Spinal cord (tissue), 10 donors: ENCODE data around the gene RELL1. TPM values are rescaled to one million over a fixed set of nuclear protein-coding genes. Genes with fewer than 3 reads are reported as not detected.

Experiments used
- DNase-seq, 6 donors: peaks; one replicate each; pipeline versions ENCODE4 v3.0.0 to v3.0.0-alpha.2; 2013 to 2015; ENCODE audit warnings: low spot score in 6 of 6, low read depth in 4 of 6
- H3K27ac ChIP-seq: one replicate; pipeline ENCODE4 v1.5.1; 2013; ENCODE audit warnings: low read depth, low read length, control low read depth
- H3K27me3 ChIP-seq: one replicate; pipeline ENCODE4 v1.6.1; 2013; ENCODE audit warnings: low read length; ENCODE audit not compliant: control insufficient read depth, insufficient read depth
- H3K36me3 ChIP-seq: one replicate; pipeline ENCODE4 v1.6.1; 2013; ENCODE audit warnings: low read length; ENCODE audit not compliant: control insufficient read depth, insufficient read depth
- H3K4me1 ChIP-seq: one replicate; pipeline ENCODE4 v1.6.1; 2013; ENCODE audit warnings: low read length; ENCODE audit not compliant: control insufficient read depth, insufficient read depth
- H3K4me3 ChIP-seq: one replicate; pipeline ENCODE4 v1.5.1; 2013; ENCODE audit warnings: low read depth, low read length, control low read depth
- H3K9me3 ChIP-seq: one replicate; pipeline ENCODE4 v1.6.1; 2013; ENCODE audit warnings: low read length; ENCODE audit not compliant: control insufficient read depth, insufficient read depth
- WGBS: methylation state at CpG from one replicate; pipeline ENCODE4 v1.1.5; 2013; ENCODE audit warnings: missing lambda C conversion rate; ENCODE audit not compliant: insufficient coverage; 5-methylcytosine and 5-hydroxymethylcytosine counted together
- polyA plus RNA-seq, 2 donors: library from polyadenylated mRNA; unstranded; fragments of 120-200 nt; gene quantifications; one replicate each; pipeline ENCODE4 v1.2.1, GENCODE V29; 2013; ENCODE audit not compliant: insufficient read length in 2 of 2
- total RNA-seq, 2 donors: library from RNA; depleted of rRNA in 1 of 2; stranded (reverse); fragments of 120-200 nt in 1 of 2; fragments of >200 nt in 1 of 2; gene quantifications; one replicate each; pipeline versions ENCODE4 v1.2.3 to v1.2.4, GENCODE V29; 2013 to 2014
- donor health status: healthy.

Gene RELL1
- total and polyA plus RNA-seq, 4 donors, result 14.9 to 61.6 (median 32.4) TPM

GRCh38 chr4:37684154-37684553 lies 2.0 kb downstream of the RELL1 start:
- Histone ChIP-seq H3K4me1 (peaks cover 12% of the 10 kb centered on the region), H3K9me3 (no peaks in the 10 kb centered on the region), H3K27me3 (no peaks in the 10 kb centered on the region), H3K36me3 (no peaks in the 10 kb centered on the region), H3K27ac (no peak overlapping the region), H3K4me3 (no peak overlapping the region)
- WGBS, result 100% methylated on average over 2 of the region's 2 CpGs
- DNase-seq, result no peak

- no peaks in the 10 kb centered on the region for H3K27me3 ChIP-seq
- H3K4me3 ChIP-seq, result no peak overlapping the region
- H3K9me3 ChIP-seq, result no peaks in the 10 kb centered on the region
- peaks cover 12% of the 10 kb centered on the region for H3K4me1 ChIP-seq
- no peaks in the 10 kb centered on the region for H3K36me3 ChIP-seq
- H3K27ac ChIP-seq, result no peak overlapping the region
- 75% methylated on average over 2 of the region's 7 CpGs for WGBS
- DNase-seq, result peak in 1 of 6 donors; percentile 22
Observed at GRCh38 chr4:37682701-37683401, 3.3 kb downstream of the RELL1 start.

GRCh38 chr4:37680089-37680488 lies 6.1 kb downstream of the RELL1 start:
- Histone ChIP-seq H3K27me3 (no peaks in the 10 kb centered on the region), H3K9me3 (no peaks in the 10 kb centered on the region), H3K4me1 (peaks cover 4% of the 10 kb centered on the region), H3K27ac (no peak overlapping the region), H3K36me3 (no peaks in the 10 kb centered on the region), H3K4me3 (no peak overlapping the region)
- no peak for DNase-seq
- no CpG with 5 or more reads among the region's 1 CpG for WGBS

GRCh38 chr4:37679301-37679700 lies 6.9 kb downstream of the RELL1 start:
- H3K27me3 ChIP-seq, result no peaks in the 10 kb centered on the region
- H3K36me3 ChIP-seq, result no peaks in the 10 kb centered on the region
- no peaks in the 10 kb centered on the region for H3K9me3 ChIP-seq
- DNase-seq, result no peak
- H3K27ac ChIP-seq, result no peak overlapping the region
- H3K4me1 ChIP-seq, result no peaks in the 10 kb centered on the region
- WGBS, result 100% methylated on average over 1 of the region's 2 CpGs
- no peak overlapping the region for H3K4me3 ChIP-seq

- Histone ChIP-seq H3K27me3 (no peaks in the 10 kb centered on the region), H3K36me3 (no peaks in the 10 kb centered on the region), H3K4me1 (no peaks in the 10 kb centered on the region), H3K4me3 (no peak overlapping the region), H3K27ac (no peak overlapping the region), H3K9me3 (no peaks in the 10 kb centered on the region)
- 100% methylated on average over 1 of the region's 3 CpGs for WGBS
- no peak for DNase-seq
Observed at GRCh38 chr4:37678624-37679023, 7.6 kb downstream of the RELL1 start.

GRCh38 chr4:37675587-37676290 lies 10.4 kb downstream of the RELL1 start:
- DNase-seq, result no peak
- Histone ChIP-seq H3K9me3 (peaks cover 2% of the 10 kb centered on the region), H3K27ac (no peak overlapping the region), H3K4me1 (no peaks in the 10 kb centered on the region), H3K36me3 (no peaks in the 10 kb centered on the region), H3K4me3 (no peak overlapping the region), H3K27me3 (no peaks in the 10 kb centered on the region)
- 93% methylated on average over 1 of the region's 1 CpG for WGBS

- H3K27me3 ChIP-seq, result no peaks in the 10 kb centered on the region
- no peak overlapping the region for H3K4me3 ChIP-seq
- no peaks in the 10 kb centered on the region for H3K4me1 ChIP-seq
- DNase-seq, result peak in 2 of 6 donors; percentile 69 to 70
- H3K27ac ChIP-seq, result no peak overlapping the region
- H3K36me3 ChIP-seq, result no peaks in the 10 kb centered on the region
- no CpG with 5 or more reads among the region's 5 CpGs for WGBS
- peaks cover 2% of the 10 kb centered on the region for H3K9me3 ChIP-seq
Observed at GRCh38 chr4:37674439-37674838, 11.7 kb downstream of the RELL1 start.

- H3K4me1 ChIP-seq, result no peaks in the 10 kb centered on the region
- WGBS, result 80% methylated on average over 3 of the region's 4 CpGs
- no peak overlapping the region for H3K27ac ChIP-seq
- peaks cover 2% of the 10 kb centered on the region for H3K9me3 ChIP-seq
- no peak overlapping the region for H3K4me3 ChIP-seq
- no peaks in the 10 kb centered on the region for H3K27me3 ChIP-seq
- no peak for DNase-seq
- no peaks in the 10 kb centered on the region for H3K36me3 ChIP-seq
Observed at GRCh38 chr4:37673538-37674192, 12.5 kb downstream of the RELL1 start.

GRCh38 chr4:37671072-37671471 lies 15.1 kb downstream of the RELL1 start:
- H3K27ac ChIP-seq, result no peak overlapping the region
- H3K4me3 ChIP-seq, result no peak overlapping the region
- no peaks in the 10 kb centered on the region for H3K27me3 ChIP-seq
- peaks cover 2% of the 10 kb centered on the region for H3K9me3 ChIP-seq
- no peaks in the 10 kb centered on the region for H3K36me3 ChIP-seq
- no peak for DNase-seq
- WGBS, result 100% methylated on average over 1 of the region's 2 CpGs
- no peaks in the 10 kb centered on the region for H3K4me1 ChIP-seq
